NCI-H1436 (cell line): ENCODE measurements around the gene TIAM2.

Source experiments
- DNase-seq: peaks from one replicate; lab custom pipeline; 2025; lab: John Stamatoyannopoulos, UW

TIAM2 gene

DNA sequence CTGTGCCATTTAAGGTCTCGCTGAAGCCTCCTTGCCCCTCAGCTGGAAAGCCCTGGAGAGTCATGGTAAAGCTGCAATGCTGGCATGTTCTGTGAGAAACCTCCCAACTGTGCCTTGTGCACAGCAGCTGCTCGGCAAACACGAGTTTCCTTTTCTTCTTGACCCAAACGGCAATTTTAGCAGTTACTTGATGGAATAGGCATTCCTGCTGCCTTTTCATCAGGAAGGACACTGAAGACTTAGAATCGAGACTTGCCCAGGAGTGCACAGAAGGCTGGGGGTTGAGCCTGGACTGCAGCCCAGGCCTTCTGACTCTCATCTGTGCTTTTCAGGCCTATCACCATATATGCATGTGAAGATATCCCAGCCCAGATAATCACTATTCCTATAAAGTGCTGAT, 240.0 kb downstream of the TIAM2 start:
- DNase-seq, result no peak

DNA sequence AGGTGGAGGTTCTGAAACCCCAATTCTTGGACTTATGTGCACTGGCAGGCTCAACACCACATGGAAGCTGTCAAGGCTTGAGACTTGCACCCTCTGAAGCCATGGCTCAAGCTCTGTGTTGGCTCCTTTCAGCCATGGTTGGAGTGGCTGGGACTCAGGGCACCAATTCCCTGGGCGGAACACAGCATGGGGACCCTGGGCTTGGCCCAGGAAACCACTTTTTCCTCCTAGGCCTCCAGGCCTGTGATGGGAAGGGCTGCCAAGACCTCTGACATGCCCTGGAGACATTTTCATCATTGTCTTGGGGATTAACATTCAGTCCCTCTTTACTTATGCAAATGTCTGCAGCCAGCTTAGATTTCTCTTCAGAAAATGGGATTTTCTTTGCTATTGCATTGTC, 242.5 kb downstream of the TIAM2 start:
- DNase-seq, result no peak

DNA sequence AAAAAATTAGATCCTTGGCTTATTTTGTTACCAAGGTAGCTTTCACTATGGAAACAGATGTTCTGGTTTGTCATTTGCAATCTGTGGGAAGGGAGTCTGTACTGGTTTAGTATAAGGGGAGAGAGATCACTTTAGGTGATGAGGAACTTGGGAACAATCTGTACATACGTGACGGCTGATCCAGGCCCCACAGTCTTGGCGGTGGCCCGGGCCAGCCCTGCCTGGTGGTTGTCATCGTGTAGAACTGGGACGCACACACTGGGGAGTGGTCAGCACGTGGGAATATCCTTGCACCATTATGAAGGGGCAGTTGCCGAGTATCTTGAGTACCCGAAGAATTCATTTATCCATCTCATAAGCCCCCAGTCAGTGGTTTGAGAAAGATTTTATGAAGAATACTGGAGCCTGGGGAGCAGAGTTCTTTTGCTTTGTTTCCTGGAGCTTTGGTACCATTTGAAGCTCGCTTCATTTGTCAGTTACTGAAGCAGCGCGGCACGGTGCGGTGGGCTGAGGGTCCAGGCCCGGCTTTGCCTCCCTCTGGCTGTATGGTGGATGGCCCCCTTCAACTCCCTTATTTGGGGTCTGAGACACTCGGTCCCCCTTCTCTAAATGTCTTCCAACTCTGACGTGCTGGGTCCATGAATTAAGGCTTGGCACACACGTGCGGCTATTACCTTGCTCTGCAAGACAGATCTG, 245.9 kb downstream of the TIAM2 start:
- DNase-seq, result no peak

DNA sequence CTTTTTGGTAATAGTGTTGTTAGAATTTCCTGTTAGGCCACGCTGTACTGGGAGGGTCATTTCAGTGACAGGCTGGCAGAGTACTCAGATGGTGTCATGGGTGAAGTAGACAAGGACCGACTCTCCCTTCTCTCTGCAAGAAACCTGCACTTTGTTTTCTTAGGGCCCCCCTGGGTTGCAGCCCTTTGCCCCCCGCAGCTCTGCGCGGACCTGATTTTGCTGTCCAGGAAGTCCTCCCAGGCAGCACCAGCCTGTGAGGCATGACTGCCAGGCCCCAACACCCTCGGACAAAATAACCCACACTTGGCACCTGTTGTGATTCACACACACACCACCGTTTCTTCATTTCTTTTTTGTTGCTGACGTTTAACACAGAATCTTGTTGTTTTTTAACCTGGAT, 246.9 kb downstream of the TIAM2 start:
- no peak for DNase-seq

DNA sequence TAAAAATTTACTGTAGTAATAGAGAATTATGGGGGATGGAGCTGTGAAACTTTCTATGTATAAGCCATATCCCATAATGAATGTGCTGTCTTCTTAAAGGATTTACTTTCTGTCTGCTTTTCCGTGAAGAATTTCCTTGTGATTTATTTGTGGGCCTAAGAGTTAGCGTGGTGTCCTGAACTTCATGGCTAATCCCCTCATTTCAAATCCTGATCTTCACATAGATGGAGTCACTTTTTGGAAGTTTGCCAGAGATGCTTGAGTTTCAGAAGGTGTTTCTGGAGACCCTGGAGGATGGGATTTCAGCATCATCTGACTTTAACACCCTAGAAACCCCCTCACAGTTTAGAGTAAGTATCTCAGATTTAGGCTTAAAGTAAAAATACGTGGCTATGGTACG, 249.3 kb downstream of the TIAM2 start:
- DNase-seq, result no peak

DNA sequence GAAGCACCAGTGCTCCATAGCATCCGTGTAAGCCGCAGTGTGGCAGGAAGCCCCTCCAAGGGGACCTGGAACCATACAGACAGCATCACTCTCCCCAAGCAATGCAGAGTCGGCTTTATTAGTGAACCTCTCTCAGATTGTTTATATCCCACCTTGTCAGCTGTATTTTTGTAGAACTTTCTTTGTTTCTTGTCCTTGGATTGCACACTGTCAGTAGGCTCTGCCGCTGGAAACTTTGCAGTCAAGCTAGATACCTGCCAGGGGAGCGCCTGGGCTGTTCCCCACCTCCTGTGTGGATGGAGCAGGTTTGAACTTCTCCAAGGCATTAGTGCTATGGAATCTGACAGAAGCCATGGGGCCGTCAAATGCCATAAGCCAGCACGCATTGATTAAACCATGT, 250.1 kb downstream of the TIAM2 start:
- no peak for DNase-seq

DNA sequence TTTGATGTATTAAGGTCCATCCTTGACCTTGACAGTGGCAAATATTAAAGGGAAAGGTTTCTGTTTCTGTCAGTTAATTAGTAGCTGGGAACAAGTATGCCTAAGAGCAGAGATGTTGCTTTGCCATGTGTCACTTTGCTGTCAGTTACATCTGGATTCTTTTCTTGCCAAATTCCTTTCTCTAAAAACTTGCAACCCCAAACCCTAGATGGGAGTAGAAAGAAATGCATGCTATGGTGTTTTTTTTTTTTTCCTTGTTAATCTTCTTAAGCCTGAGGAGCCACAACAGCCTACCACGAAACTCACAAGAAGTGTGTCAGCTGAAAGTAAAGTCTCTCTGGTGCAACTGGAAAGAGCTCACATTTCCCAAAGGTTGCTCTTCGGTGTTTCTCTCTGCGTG, 250.7 kb downstream of the TIAM2 start:
- DNase-seq, result no peak

DNA sequence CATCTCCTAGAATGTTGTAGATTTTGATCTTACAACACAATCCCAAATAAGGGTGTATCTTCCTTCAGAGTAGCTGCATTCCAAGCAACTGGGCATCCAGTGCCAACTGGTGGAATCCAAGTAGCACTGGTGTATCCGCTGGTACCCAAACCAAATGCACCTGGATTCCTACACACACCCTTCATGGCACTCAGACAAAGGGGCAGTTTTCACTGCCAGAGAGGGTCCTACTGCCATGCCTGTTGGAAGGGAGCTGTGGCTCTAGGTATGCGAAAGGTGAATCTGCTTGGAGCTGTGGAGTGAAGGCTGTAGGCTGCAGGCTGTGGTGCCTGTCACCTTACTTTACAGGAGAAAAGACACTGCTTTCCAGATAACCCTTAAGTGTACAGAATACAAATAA, 251.7 kb downstream of the TIAM2 start:
- no peak for DNase-seq

DNA sequence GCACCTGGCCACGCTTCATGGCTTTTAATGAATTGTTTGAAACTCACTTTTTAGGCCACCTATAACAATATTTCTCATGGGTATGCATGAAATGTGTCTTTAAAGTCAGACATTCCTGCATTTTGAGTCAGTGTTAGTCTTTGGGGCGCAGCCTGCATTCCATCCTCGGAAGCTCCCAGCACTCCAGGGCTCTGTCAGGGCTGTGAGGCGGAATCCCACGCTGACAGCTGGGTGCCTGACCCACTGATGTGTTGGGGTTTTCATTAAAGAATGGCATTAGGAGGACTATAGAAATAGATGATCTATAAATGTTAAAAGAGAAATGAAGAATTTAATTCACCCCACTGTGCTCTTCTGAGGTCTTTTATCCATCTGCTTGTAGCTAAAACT, 252.5 kb downstream of the TIAM2 start:
- no peak for DNase-seq

DNA sequence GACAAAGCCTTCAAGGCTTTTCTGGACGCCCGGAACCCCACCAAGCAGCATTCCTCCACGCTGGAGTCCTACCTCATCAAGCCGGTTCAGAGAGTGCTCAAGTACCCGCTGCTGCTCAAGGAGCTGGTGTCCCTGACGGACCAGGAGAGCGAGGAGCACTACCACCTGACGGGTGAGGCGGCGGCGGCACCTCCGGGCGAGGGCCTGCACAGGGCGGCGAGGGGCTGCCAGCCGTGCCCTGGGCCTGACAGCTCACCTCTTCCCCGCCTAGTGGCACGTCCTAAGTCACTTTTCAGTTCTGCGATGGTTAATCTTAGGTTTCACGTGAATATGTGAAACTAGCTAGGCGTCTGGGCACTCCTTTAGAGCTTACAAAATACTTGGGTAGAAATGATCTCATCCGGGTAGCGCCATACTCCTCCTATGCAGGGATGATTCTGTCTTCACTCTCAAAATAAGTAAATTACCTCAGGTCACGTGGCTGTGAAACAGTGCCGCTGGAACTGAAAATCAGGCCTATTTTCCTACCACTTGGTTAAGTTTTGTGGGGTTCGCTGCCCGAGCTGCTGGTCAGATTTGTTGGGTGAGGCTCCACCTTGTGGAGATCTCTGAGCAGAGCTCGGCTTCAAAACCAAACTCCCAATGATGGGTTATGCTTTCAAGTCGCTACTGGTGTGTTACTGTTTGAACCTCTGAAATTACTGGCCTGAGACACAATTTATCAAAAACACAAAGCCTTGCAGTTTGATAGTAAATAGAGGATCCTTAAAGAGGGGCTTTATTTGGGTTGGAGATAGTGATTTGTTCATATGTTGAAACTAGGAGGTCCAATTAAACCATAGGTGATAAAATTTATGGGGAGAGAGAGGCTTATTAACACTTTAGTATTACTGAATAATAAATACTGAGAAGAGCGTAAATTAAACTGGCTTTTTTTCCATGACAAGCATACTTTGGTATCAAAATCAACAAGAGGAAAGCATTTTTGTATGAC, 253.2 kb downstream of the TIAM2 start:
- DNase-seq, result no peak

DNA sequence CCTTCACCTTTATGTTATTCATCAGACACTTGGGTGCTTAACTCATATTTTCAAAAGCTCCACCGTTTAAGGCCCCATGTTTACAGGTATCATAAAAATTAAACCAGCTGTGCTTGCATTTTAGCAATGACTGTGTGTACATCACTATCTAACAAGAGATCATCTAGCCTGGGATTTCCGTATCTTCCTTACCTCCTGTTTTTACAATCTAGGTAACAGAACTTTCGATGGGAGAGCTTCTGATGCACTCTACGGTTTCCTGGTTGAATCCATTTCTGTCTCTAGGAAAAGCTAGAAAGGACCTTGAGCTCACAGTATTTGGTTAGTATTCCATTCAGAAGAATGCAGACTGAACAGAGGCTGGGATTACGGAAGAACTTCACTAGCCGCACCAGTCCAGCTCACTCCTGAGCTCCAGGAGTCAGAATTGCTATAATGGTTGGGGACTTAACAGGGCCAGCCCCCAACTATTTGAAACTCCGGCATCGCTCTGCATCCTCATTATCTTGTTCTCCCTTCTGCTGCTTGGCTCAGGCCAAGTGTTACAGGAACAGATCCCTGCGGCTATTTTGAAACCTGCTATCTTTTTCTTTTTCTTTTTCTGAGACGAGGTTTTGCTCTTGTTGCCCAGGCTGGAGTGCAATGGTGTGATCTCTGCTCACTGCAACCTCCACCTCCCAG, 255.7 kb downstream of the TIAM2 start:
- no peak for DNase-seq

DNA sequence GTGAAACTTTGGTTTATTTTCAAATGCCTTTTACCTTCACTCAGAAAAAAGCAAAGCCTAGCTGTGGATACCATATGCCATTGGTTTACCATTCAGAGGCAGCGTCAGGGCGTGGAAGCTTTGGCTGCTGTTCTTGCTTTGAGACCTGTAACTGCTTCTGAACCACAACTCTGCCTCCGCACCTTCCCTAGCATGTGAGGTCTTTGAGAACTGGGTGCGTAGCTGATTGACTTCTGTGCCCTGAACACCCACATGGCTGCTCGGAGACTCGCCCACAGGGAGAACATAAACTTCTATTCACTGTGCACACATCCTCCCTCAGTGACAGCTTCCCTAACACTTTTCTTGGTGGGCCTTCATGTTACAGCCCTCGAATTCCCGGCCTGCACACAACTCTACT, 257.5 kb downstream of the TIAM2 start:
- DNase-seq, result no peak

DNA sequence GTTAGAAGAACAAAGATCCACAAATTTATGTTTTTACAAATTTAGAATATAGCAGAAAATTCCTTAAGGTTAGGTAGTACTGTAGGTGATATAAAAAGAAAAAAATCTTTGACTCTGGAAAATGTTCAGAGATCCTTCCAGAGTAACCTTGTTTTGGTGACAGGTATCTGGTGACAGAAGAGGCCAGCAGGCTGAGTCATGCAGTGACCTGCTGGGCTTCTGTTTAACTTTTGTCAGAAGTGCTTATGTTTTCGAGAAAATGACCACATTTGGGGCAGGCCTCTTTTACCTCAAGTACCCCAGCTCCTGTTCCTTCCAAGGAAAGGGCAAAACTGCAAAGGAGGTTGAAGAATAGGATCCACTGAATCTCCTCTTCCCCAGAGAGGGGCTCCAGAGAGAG, 258.2 kb downstream of the TIAM2 start:
- no peak for DNase-seq

DNA sequence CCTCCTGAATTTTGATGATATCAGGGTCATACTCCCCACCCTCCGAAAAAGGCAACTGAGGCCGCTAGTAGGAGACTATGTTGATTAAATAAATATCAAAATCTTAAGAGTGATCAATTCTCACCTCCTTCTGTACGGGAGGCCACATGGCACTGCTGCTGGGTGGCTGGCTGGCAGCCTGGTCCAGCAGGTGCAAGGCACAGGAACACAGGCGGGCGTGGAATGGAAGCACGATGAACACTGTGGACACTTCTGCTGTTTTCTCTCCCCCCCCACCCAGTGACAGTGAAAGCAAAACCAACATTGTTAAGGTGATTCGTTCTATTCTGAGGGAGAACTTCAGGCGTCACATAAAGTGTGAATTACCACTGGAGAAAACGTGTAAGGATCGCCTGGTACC, 259.0 kb downstream of the TIAM2 start:
- no peak for DNase-seq

DNA sequence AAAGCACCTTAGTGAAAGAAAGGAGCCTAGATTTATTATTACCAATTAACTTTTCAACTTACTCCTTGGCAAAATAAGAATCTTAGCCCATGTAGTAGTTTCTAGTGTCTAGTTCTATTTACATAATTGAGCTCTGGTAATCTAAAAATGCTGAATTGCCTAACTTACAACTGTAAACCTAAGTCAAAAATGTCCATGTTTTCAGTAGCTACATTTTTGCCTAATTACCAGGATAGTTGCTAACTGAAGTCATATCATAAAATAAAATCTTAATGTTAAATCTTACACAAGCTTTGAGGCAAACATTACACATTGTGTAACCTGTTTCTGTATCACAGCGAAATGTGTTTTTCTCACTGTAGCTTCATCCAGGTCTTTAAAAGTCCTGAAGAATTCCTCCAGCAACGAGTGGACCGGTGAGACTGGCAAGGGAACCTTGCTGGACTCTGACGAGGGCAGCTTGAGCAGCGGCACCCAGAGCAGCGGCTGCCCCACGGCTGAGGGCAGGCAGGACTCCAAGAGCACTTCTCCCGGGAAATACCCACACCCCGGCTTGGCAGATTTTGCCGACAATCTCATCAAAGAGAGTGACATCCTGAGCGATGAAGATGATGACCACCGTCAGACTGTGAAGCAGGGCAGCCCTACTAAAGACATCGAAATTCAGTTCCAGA, 261.1 kb downstream of the TIAM2 start:
- DNase-seq, result no peak

DNA sequence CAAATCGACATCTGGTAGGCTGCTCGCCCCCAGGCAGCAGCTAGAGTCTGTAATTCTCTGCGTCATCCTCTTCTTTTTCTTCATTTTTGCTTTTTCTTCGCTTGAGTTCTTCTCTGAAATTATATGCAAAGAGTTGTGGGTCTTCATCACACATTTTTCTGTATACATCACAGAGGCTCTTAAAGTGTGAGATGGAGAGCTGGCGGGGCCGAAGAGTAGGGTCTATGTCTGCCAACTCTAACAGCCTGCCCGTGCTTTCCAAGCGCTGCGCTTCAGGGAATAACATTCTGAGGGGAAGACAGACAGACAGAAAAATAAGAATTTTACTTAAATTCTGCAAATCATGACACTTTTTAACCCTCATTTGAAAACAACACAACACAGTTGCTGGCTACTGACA, 262.7 kb downstream of the TIAM2 start:
- DNase-seq, result no peak

DNA sequence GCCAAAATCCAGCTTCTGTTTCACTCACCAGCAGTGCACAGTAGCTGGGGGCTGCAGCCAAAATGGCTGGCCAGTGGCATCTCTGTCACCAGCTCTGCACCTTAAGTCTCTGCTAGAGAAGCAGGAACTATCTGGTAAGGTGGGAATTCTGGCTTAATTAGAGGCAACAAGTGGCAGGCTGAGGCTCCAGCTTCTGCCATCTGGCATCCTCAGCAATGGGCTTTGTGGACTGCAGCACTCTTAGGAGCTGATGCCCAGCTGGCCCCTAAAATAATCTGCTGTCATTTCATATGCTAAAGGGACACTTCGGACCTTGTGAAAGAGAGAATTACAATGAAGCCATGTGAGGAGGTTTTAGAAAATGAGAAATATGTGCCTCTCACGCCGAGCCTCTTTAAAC, 264.1 kb downstream of the TIAM2 start:
- no peak for DNase-seq

DNA sequence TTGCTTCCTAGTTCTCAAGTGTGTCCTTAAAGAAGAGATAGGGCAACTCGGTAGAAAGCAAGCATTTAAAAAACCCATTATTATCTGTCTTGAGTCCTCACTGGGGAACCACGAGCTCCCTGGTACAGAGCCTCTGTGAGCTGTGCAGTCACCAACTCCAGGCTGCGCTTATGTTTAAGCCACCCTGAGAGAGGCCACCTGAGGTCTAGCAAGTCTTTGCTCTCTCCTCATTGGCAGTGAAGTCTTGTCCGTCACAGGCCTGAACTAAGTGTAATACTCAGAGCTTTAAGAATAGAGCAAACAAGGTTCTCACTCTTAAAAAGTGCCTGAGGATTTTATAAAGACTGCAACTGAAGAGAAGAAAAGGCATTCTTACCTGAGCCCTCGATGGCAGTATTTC, 264.8 kb downstream of the TIAM2 start:
- no peak for DNase-seq

DNA sequence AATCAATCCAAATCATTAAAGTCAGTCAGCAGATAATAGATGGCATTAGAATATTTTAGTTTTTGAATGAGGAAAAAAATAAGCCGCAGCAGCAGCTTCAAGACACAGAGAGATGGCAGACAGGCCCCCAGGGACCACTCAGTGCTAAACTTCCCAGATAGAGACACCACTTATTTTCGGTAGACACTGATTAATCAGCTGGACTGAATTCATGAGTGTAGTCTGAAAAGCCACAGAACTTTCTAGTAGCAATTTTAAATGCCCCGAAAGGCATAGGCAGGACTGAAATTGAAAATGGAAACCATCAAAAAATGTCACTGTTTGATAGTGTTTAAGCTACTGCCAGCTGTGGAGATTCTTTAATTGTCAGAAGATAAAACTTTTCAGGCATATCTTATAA, 265.6 kb downstream of the TIAM2 start:
- DNase-seq, result no peak

DNA sequence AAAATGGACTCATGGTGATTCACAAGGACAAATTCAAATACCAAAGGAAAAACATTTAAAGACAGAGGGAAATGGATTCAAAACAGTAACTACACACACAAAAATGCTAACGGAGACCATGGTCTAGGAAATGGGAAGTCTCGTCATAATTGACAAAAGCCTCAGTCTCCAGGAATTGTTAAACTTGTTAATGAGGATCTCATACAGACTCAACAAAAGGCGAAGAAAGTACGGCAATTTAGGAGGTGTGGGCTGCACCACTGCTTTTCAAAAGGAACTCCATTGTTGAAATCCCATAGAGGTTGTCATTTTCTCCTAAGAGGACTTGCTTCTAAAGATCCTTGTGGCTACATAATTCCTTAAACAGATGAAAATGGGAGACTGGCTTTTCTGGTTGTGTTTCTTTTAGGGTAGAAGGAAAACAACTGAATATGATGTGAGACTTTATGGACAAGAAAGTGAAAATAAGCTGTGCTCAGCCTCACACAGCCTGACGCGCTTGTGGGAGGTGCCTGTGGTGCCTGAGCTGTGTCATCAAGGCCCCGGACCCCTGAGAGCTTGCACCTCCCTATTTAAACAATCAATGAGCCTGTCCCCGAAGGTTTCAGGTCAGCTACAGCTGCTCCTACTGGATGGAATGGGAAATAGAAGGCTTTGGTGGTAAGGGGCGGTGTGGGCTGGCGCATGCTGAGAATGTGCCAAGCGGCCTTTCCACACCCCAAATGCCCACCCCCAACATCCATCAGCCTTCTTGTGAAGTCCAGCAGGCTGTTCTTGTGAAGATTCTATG, 266.2 kb downstream of the TIAM2 start:
- no peak for DNase-seq

DNA sequence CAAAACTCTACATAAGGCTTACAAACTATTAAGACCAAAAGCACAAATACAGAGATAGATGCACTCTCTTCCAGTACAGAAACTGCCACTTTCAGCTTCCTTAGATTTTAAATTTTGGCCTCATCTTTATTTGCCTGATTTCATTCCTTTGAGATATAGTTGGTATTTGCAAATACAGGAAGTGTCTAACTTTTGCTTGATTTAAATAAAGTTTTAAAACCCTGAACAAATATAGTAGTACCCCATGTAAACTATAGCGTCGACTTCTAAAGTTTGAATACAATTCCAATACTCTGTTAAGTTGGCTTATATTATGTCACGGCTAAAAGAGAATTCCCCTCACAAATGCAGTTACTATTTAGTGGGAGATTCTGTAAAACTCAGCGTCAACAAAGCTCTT, 267.5 kb downstream of the TIAM2 start:
- DNase-seq, result no peak
